Suprapubic skin (tissue), 4 donors: ENCODE results near the gene EID2.

Source experiments
- CTCF ChIP-seq, 2 donors: fragments of 200-600 bp in 1 of 2; fragments of 450-650 bp in 1 of 2; sonication (generic) in 1 of 2; IDR thresholded peaks; one replicate each; pipeline ENCODE4 v1.5.1; 2016 to 2019; ENCODE audit warnings: antibody characterized with exemption in 2 of 2, mild to moderate bottlenecking in 1 of 2, moderate library complexity in 1 of 2
- EP300 ChIP-seq: sonication (generic); formaldehyde crosslinking; IDR thresholded peaks from one replicate; pipeline ENCODE4 v1.6.1; 2017; ENCODE audit warnings: antibody characterized with exemption
- POLR2A ChIP-seq, 2 donors: fragments of 450-650 bp; IDR thresholded peaks; one replicate each; pipeline ENCODE4 v1.6.1; 2017; ENCODE audit warnings: antibody characterized with exemption in 2 of 2, mild to moderate bottlenecking in 2 of 2, moderate library complexity in 2 of 2
- POLR2AphosphoS5 ChIP-seq, 3 donors: sonication (generic); formaldehyde crosslinking; IDR thresholded peaks; one replicate each; pipeline ENCODE4 v1.6.1; 2017; ENCODE audit warnings: antibody characterized with exemption in 3 of 3

- TF ChIP-seq CTCF (IDR thresholded peaks at IDR 0.05) (peak; percentile 68 to 97), POLR2A (IDR thresholded peaks at IDR 0.05) (no peak), POLR2AphosphoS5 (IDR thresholded peaks at IDR 0.05) (no peak), EP300 (no peak)
Observed at GRCh38 chr19:39502640-39503417, 37.1 kb downstream of the EID2 start.
